CD4-positive, alpha-beta T cell treated with Interleukin-15 for 1 hour (primary cell): ENCODE measurements around the gene AP3S2.
"Not testable (repeated sequence)": the region's sequence is repeated elsewhere in the genome, so short reads cannot be mapped to it uniquely, and the experiment has no call there.

ENCODE experiments used
- DNase-seq: peaks from one replicate; pipeline ENCODE4 v3.0.0-alpha.2; 2020

The AP3S2 gene

DNA sequence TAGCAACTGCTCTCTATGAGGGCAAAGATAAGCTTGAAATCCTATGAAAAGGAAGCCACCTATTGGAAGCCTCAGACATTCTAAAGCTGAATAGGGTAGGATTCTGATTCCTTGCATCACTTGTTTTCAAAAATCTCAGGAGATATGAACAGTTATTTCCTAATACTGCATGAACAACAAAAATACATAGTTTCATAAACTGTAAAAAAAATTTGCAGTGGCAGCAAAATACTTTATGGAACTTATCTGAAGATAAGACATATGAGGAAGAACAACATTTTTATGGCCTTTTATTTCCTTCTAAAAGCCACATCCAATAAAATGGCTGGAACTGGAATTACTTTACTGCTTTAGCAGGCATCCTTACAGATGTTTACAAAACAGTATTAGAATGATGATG is 29.9 kb downstream of the AP3S2 start:
- no peak for DNase-seq

DNA sequence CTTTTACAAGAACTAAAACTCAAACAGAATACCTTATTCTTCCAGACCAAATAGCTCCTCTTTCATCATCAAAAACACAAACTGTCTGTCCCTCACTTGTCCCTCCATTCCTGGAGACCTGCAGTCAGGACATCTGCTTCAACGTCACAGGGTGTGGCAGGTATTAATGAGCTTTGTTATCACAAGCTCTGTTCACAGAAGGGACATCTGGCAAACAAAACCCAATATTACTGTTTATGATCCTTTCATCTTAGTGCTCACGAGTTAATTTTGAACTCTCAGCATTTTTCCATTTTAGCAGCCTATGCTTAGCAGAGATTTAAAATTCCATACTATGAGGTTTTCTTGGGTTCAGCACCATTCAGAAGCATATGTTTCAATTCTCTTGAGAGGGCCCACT is 32.9 kb downstream of the AP3S2 start:
- no peak for DNase-seq

DNA sequence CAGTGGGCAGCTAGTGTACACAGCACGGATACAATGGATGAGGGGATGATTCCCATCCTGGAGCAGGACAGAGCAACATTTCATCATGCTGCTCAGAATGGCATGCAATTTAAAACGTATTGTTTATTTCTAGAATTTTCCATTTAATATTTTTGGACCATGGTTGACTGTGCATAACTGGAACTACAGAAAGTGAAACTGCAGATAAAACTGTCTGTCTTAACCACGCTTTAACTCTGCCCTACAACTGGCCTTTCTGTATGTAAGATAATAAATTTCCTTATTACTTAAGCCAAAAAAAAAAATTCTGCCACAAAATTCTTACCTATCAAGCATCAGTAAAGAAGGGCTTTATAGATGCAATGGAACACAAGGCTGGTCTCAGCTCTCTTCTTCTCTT is 33.4 kb downstream of the AP3S2 start:
- no peak for DNase-seq

DNA sequence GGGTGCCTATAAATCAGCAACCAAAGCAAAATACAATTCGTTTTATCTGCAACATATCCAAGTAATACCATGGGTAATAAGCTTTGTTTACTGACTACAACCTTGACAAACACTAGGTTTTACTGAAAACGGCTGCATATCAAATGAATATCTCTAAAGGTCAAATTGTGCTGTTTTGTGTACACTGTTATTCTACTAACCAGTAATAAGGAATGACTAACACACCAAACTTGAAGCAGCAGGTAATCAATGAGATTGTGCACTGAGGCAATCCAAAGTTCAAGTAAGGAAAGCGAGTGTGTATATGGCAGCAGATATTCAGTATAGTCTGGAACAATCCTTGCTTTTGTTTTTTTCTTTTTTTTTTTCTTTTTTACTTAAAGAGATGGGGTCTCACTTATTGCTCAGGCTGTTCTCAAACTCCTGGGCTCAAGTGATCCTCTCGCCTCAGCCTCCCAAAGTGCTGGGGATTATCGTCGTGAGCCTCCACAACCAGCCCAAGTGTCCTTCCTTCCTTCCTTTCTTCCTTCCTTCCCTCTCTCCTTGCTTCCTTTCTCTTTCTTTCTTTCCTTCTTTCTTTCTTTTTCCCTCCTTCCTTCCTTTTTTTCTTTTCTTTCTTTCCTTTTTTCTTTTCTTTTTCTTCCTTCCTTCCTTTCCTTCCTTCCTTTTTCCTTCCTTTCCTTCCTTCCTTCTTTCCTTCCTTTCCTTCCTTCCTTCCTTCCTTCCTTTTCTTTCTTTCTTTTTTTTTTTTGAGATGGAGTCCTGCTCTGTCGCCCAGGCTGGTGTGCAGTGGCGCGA is 34.9 kb downstream of the AP3S2 start:
- no peak for DNase-seq

DNA sequence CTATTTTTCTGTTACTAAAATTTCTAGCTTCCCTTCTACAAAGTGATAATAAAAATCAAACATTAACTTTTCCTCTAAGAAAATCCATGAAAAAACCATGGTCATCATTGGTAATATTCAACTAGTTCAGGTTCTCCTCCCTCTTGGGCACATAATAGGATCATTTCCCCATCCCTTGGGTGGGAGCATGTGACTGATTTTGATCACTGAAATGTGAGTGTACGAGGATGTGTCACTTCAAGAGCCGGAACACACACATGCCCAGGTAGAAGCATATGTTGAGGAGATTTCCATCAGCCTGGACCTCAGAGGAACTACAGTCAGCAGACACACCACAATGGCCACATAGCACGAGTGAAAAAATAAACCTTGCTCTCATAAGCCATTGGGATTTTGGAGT is 36.1 kb downstream of the AP3S2 start:
- no peak for DNase-seq

- DNase-seq, result no peak
Observed at GRCh38 chr15:89855948-89856347, 37.8 kb downstream of the AP3S2 start.

GRCh38 chr15:89854863-89855262 is 38.9 kb downstream of the AP3S2 start:
- not testable (repeated sequence) for DNase-seq

GRCh38 chr15:89852342-89852995 is 41.3 kb downstream of the AP3S2 start:
- DNase-seq, result no peak

DNA sequence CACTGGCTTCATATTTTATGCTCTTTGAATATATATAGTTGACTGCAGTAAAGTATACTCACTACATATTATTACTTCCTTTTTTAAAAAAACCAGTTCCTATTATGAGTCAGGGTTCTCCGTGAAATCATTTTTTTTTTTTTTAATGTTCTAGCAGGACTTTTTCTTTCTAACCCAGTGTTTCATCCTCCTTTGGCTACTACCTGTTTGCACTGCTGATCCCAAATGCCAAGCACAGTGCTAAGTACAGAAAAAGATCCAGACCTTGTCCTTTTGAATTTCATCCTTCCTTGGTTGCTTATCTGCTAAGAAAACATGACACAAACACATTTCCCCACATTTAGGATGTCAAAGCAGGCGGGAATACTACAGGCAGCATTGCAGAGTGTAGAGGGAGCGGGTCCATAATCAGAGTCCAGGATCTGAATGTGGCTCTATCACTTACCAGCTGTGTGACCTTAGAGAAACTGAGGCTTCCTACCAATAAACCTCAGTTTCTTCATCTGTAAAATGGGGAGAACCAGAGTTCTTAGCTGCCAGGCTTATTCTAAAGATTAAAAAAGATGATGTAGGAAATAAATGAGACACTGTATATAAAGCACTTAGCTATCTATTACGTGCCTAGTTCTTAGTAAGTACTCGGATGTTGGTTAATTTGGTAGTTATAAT is 42.0 kb downstream of the AP3S2 start:
- no peak for DNase-seq

DNA sequence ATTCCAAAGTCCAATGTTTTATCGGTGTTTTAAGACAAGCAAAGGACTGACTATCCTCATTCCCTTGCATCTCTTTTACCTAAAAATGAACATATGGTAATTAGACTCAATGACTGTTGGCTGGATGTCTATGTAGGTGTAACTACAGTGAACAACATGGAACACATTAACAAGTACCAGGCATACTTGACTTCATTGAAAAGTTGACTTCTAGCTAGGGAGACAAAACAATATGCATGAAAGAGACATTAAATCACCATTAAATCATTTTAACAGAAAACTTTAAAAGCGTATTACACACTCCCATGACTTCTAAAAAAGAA is 44.9 kb downstream of the AP3S2 start:
- DNase-seq, result no peak

DNA sequence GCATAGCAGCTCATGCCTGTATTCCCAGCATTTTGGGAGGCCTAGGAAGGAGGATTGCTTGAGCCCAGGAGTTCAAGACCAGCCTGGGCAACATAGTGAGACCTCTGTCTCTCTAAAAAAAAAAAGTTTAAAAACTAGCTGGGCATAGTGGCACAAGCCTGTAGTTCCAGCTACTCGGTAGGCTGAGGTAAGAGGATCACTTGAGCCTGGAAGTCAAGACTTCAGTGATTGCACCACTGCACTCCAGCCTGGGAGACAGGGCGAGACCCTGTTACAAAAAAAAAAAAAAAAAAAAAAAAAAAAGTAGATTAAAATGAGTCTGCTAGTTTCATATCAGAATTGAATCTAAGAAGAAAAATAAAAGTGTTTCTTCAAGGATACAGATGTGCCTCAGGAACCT is 46.7 kb downstream of the AP3S2 start:
- no peak for DNase-seq

GRCh38 chr15:89845305-89845893 is 48.4 kb downstream of the AP3S2 start:
- no peak for DNase-seq

DNA sequence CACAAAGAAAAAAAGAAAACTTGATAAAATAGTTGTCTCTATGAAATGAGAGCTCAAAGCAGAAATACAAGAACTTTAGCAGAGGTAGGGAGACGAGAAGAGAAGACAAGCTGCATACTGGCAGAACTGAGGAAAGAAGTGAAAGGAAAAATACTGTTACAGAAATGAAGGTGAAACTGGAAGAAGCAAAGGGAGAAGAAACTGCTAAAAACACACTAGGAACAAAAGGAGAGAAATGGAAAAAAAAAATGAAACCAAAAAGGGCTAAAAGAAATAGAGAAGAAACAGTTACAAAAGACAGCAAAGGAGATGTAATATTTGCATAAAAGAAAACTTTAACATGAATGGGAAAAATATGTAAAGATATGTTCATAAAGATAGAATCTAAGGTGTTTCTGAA is 51.8 kb downstream of the AP3S2 start:
- DNase-seq, result no peak

GRCh38 chr15:89841306-89841705 is 52.5 kb downstream of the AP3S2 start:
- DNase-seq, result no peak

DNA sequence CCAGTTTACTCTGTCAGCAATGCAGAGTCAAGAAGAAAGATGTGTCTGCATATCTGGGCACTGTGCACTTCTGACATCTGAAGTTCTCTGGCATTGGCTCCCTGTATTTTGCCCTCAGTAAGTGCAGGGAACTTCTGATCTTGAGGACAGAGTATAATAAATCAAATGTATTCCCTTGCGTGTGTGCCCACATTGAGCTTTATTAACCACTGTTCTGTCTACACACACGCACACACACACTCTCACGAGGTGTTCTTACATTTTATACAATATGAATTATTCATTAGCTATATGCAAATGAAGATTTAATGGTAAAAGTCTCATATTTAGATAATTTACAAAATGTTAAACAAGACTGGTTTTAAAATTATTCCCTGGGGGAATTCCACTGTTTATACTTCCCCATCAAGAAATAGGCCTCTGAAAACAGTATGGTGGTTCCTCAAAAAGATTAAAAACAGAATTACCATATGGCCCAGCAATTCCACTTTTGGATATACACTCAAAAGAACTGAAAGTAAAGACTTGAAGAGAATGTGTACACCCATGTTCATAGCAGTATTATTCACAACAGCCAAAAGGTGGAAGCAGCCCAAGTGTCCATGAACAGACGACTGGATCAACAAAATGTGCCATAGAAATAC is 54.5 kb downstream of the AP3S2 start:
- no peak for DNase-seq

GRCh38 chr15:89837830-89838178 is 56.0 kb downstream of the AP3S2 start:
- no peak for DNase-seq

DNA sequence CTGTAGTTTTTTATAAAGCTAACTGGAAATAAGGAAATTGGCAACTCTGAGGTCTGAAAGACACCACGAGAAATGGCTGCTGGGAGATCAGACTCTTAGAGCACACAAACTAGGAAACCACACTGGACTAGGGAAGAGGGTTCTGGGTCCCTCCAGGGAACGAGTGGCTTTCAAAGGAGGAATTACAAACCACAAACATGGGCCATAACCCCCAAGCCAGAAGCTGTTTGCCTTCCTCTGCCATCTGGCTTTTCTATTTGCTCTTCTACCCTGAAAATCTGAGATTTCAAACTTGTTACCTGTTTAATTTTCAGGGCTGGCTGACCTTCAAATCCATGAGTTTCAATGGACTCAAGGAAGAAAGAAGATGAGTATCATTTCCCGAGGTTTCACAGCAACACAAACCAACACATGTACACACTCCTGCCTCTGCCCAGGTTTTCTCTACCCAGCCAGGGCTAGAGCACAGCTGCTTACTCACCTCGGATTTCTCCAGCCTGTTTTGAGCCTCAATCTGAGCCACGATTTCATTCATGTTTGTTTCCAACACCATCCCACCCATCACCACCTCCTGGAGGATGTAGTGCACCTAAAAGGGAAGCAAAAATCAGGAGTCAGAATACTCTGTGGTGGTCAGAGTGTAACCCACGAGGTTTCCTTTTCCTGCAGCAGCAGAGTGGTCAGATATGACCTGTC is 56.5 kb downstream of the AP3S2 start:
- no peak for DNase-seq

DNA sequence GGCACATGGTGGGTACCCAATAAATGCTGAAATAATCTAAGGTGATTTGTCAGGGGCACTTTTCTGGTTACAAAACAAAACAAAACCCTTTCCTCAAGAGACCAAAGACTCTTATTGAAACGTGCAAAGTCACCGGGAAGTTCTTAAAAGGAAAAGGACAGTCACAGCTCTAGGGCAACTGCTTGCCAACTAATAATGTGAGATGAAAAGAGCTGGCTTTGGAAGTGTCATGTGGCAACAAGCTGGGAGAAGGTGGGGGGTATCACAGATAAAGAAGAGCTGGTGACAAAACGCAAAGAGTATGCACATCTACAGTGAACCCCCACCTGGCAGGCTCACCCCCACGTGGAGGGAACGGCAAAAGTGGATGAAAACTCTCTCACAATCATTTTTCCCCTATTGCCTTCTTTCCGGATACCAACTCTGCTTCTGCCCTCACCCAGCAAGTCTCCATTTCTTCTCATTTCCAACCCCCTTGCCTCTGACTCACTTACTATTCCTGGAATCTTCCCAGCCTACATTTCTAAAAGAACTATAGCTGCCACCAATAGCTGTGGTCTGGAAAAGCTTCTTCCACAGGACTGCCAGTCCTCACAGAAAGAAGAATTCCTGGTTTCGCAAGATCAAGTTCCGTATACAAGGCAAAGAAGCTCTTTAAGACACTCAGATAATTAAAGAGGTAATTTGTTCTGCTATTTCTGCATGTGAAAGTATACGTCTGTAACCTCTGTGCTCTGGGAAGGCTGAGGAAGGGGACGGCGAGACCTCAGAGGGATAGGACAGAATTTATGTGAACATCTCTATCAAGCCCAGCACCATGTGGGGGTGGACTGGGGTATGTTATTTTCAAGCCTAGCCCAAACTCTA is 57.3 kb downstream of the AP3S2 start:
- DNase-seq, result no peak

DNA sequence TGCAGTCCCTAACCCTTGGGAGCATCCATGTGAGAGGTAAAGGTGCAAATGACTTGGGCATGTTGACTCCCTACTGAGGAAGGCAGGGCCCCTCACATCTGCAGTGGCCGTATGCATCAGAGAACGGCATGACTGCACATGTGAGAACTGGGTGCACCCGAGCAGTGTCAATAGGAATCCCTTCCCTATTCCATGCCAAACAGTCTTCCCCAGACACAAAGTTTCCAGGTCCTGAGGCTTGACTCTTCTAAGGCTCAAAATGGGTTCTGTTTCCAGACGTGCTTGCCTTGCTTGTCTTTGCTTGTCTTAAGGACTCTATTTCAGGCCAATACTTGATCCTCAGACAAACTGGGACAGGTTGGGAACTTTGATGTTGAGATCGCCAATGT is 58.6 kb downstream of the AP3S2 start:
- no peak for DNase-seq

- DNase-seq, result not testable (repeated sequence)
Observed at GRCh38 chr15:89834465-89835175, 59.2 kb downstream of the AP3S2 start.

DNA sequence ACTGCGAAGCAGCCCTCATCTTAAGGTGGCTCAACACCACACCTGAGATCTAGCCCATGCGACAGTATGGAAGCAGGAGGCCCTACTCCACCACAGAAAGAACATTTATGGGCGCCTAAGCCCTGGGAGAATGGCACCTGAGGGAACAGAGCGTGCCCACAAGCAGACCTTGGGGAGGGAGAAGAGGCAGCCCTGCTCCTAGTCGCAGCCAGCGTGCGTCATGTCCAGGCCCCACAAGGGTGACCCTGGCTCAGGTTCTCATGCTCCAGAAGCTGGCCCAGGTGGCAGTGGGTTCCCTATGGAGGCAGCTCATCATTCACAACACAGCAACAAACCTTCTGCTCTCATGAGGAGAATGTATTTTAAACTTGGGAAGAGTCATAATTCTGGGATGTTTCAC is 59.8 kb downstream of the AP3S2 start:
- DNase-seq, result no peak
